ENCODE data around the gene SYT7.

SYT7 gene

GRCh38 chr11:61599968-61600710, 19.3 kb upstream of the SYT7 start:
- Mint-ChIP-seq H3K4me1 (no peaks in the 10 kb centered on the region), H3K9me3 (no peaks in the 10 kb centered on the region), H3K27ac (no peak overlapping the region), H3K4me3 (no peak overlapping the region), H3K27me3 (peaks cover 61% of the 10 kb centered on the region), H3K36me3 (no peaks in the 10 kb centered on the region)
- DNase-seq: no peak
- CTCF ChIA-PET: interaction anchor here (1.2 kb wide), 1 partner anchor 11 kb away, joined by 3 read pairs; no protein-coding TSS in a partner anchor

DNA sequence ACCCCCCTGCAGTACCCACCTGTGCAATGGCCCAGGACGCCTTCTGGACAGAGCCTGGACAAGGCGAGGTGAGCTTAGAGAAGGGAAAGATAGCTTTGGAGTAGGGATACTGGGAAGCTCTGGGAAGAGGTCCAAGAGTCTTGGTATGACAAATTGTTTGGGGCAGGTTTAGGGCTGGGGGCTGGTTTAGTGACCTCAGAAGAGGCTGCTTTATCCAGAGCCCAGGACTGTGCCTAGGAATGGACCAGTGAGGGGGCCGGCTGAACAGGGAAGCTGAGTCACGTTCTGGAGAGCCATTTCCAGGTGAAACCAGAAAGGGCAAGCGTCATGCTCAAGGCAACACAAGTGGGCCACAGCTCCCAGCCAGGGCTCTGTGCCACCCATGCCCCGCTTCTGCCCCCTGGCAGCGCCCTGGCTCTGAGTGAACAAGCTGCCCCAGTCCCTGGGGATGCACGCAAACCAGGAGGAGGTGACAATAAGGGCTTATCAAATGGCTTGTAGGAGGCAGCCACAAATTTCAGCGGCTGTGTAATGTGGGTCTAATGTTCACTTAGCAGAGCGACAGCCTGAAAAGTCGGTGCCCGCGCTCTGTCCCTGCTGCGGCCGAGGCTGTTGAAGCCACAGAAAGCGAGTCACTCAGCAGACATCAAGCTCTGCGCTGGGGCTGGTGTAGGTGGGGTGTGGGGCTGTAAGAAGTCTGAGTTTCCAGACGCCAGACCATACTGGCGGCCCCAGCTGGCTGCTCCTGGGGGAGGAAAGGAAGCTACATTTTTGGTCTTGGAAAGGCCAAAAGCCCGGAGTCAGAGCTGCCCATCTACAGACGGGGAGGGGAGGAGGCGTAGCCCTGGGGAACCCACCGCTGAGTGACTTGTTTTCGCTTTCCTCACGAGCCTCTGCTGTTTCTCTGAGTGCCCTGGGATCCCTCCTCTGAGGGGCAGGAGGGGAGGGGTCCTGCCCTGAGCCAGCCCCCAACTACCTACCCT, 18.3 kb upstream of the SYT7 start:
- peaks cover 65% of the 10 kb centered on the region for H3K27me3 Mint-ChIP-seq
- no peak for DNase-seq
- no peaks in the 10 kb centered on the region for H3K36me3 Mint-ChIP-seq
- no peaks in the 10 kb centered on the region for H3K9me3 Mint-ChIP-seq
- no peaks in the 10 kb centered on the region for H3K4me1 Mint-ChIP-seq
- no peak overlapping the region for H3K27ac Mint-ChIP-seq
- no peak overlapping the region for H3K4me3 Mint-ChIP-seq
- CTCF ChIA-PET: interaction anchor here (1.2 to 1.3 kb wide), 2 partner anchors 12 to 18 kb away, joined by 3 read pairs; partner anchors contain the start of gene SYT7

GRCh38 chr11:61598374-61598773, 17.5 kb upstream of the SYT7 start:
- Mint-ChIP-seq H3K27ac (no peak overlapping the region), H3K36me3 (no peaks in the 10 kb centered on the region)

DNA sequence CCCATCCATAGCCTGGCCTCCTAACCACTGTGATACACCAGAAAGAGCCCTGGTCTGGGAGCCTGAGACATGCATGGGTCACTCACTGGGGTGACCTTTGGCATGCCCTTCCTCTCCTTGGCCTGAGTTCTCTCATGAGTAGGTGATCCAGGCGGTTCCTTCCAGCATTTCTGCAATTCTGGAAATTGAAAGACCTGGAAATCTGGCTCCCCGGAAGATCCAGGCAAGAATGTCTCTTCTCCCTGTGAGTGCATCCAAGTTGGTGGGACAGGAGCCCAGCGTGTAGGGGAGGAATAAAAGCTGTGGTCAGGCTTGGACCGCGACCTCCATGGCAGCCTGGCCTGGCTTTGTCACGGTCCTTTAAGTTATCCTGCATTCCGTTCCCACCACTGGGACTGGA, 16.1 kb upstream of the SYT7 start:
- no peak for DNase-seq
- Mint-ChIP-seq H3K36me3 (no peaks in the 10 kb centered on the region), H3K4me3 (no peak overlapping the region), H3K27ac (no peak overlapping the region), H3K9me3 (no peaks in the 10 kb centered on the region), H3K27me3 (peaks cover 70% of the 10 kb centered on the region), H3K4me1 (no peaks in the 10 kb centered on the region)
- CTCF ChIA-PET: no interaction called here

More at GRCh38 chr11:61598374-61598773, 17.5 kb upstream of the SYT7 start:
- CTCF ChIA-PET: interaction anchor here (1.3 kb wide), 1 partner anchor 17 kb away, joined by 3 read pairs; the partner anchor contains the start of gene SYT7
- Mint-ChIP-seq H3K4me1 (no peaks in the 10 kb centered on the region), H3K27me3 (peaks cover 67% of the 10 kb centered on the region), H3K9me3 (no peaks in the 10 kb centered on the region), H3K4me3 (no peak overlapping the region)
- DNase-seq: no peak

DNA sequence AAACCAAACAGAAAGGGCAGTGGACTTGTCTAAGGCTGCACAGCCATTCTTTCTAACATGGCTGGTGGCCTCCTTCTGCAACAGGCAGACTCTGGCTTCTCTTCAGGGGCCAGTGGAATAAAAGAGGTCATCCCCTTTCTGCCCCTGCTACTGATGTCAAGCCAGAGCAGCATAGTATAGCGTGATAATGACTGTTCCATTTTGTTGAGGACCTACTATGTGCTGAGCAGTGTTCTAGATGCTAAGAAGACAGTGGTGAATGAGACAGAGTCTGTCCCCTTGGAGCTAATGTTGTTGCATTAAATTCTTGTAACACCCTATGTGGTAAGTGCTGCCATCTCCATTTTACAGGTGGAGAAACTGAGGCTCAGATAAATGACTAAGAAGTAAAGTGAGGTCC, 15.7 kb upstream of the SYT7 start:
- no peaks in the 10 kb centered on the region for H3K9me3 Mint-ChIP-seq
- no peaks in the 10 kb centered on the region for H3K4me1 Mint-ChIP-seq
- CTCF ChIA-PET: no interaction called here
- no peak overlapping the region for H3K27ac Mint-ChIP-seq
- H3K27me3 Mint-ChIP-seq: peaks cover 71% of the 10 kb centered on the region
- H3K4me3 Mint-ChIP-seq: no peak overlapping the region
- no peak for DNase-seq
- H3K36me3 Mint-ChIP-seq: no peaks in the 10 kb centered on the region

GRCh38 chr11:61594907-61595257, 14.0 kb upstream of the SYT7 start:
- Mint-ChIP-seq H3K4me3 (no peak overlapping the region), H3K27me3 (peaks cover 77% of the 10 kb centered on the region), H3K36me3 (no peaks in the 10 kb centered on the region), H3K27ac (no peak overlapping the region), H3K9me3 (no peaks in the 10 kb centered on the region), H3K4me1 (no peaks in the 10 kb centered on the region)
- CTCF ChIA-PET: no interaction called here
- no peak for DNase-seq

- CTCF ChIA-PET: no interaction called here
- Mint-ChIP-seq H3K9me3 (no peaks in the 10 kb centered on the region), H3K4me3 (no peak overlapping the region), H3K36me3 (no peaks in the 10 kb centered on the region), H3K27me3 (peaks cover 77% of the 10 kb centered on the region), H3K4me1 (peaks cover 10% of the 10 kb centered on the region), H3K27ac (no peak overlapping the region)
- DNase-seq: no peak
These were observed 12.3 kb upstream of the SYT7 start for GRCh38 chr11:61593151-61593550.

DNA sequence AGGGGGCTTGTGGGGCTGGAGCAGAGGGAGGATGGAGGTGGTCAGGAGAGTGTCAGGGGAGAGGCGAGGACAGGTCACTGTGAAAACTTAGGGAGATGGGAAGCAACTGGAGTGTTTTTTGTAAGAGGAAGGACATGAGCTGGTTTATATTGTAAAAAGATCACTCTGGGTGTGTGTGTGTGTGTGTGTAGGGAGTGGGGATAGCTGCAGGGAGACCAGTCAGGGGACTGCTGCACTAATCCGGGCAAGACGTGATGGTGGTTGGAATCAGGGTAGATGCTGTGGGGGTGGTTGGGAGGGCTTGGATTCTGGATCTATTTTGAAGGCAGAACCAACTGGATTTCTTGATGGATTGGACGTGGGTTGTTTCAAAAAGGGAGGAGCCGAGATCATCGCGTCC, 11.3 kb upstream of the SYT7 start:
- H3K36me3 Mint-ChIP-seq: no peaks in the 10 kb centered on the region
- CTCF ChIA-PET: no interaction called here
- peaks cover 77% of the 10 kb centered on the region for H3K27me3 Mint-ChIP-seq
- H3K4me1 Mint-ChIP-seq: peaks cover 14% of the 10 kb centered on the region
- DNase-seq: no peak
- no peak overlapping the region for H3K27ac Mint-ChIP-seq
- no peak overlapping the region for H3K4me3 Mint-ChIP-seq
- no peaks in the 10 kb centered on the region for H3K9me3 Mint-ChIP-seq

DNA sequence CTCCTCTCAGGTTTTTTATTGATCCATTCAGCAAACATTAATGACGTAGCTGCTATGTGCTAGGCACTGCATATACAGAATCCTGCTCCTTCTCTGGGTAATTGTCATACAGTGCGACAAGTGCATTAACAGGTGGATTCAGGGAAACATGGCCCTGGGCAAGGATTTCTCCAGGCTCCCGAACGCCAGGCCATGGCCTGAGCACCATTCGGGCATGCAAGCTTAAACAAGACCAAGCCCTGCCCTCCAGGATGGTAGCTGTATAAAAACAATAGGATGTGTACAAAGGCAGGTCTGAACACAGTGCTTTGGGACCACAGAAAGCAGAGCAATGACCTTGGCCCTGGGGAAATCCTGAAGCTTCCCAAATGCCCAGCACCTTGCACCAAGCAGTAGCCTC, 9.1 kb upstream of the SYT7 start:
- Mint-ChIP-seq H3K27ac (no peak overlapping the region), H3K4me1 (peaks cover 14% of the 10 kb centered on the region), H3K36me3 (no peaks in the 10 kb centered on the region), H3K4me3 (no peak overlapping the region), H3K27me3 (peaks cover 83% of the 10 kb centered on the region), H3K9me3 (no peaks in the 10 kb centered on the region)
- CTCF ChIA-PET: interaction anchor here (0.8 kb wide), 1 partner anchor 37 kb away, joined by 3 read pairs; no protein-coding TSS in a partner anchor
- no peak for DNase-seq

DNA sequence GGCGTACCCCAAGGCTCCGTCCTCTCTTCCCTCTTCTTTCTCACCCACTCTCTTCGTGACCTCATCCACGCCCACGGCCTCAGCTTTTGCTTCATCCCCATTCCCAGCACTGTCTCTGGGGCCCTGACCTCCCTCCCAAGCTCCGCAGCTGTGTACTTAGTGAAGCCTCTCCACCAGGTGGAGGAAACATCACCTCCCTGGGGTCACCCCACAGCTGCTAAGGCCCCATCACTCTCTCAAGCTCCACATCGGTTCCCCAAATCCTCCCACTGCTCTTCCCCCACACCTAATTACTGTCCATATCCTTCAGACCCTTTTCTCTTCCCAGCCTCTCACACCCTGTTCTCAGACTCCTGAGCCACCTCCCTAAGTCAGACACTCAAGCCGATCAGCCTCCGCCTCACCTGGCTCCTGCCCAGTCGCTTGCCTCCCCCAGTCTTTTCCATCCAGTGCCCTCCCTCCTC, 7.9 kb upstream of the SYT7 start:
- Mint-ChIP-seq H3K27me3 (peaks cover 86% of the 10 kb centered on the region), H3K4me1 (peaks cover 14% of the 10 kb centered on the region), H3K36me3 (no peaks in the 10 kb centered on the region), H3K27ac (no peak overlapping the region), H3K4me3 (no peak overlapping the region), H3K9me3 (no peaks in the 10 kb centered on the region)
- DNase-seq: no peak
- CTCF ChIA-PET: interaction anchor here (0.8 to 1.2 kb wide), 2 partner anchors 53 to 145 kb away, joined by 4 read pairs; no protein-coding TSS in a partner anchor

- DNase-seq: peak; percentile 63
- H3K27ac Mint-ChIP-seq: no peak overlapping the region
- H3K4me3 Mint-ChIP-seq: peak overlapping the region; percentile 21
- CTCF ChIA-PET: interaction anchor here (0.8 to 1.2 kb wide), 2 partner anchors 53 to 146 kb away, joined by 4 read pairs; no protein-coding TSS in a partner anchor
- H3K4me1 Mint-ChIP-seq: peaks cover 14% of the 10 kb centered on the region
- H3K9me3 Mint-ChIP-seq: no peaks in the 10 kb centered on the region
- peaks cover 92% of the 10 kb centered on the region for H3K27me3 Mint-ChIP-seq
- H3K36me3 Mint-ChIP-seq: no peaks in the 10 kb centered on the region
These were observed 7.3 kb upstream of the SYT7 start for GRCh38 chr11:61587951-61588727.

- CTCF ChIA-PET: interaction anchor here (1.2 kb wide), 1 partner anchor 146 kb away, joined by 4 read pairs; no protein-coding TSS in a partner anchor
- Mint-ChIP-seq H3K27ac (no peak overlapping the region), H3K4me3 (no peak overlapping the region), H3K27me3 (peaks cover 96% of the 10 kb centered on the region), H3K36me3 (no peaks in the 10 kb centered on the region), H3K4me1 (peaks cover 14% of the 10 kb centered on the region), H3K9me3 (no peaks in the 10 kb centered on the region)
- peak; percentile 35 for DNase-seq
These were observed 6.7 kb upstream of the SYT7 start for GRCh38 chr11:61587541-61587941.

DNA sequence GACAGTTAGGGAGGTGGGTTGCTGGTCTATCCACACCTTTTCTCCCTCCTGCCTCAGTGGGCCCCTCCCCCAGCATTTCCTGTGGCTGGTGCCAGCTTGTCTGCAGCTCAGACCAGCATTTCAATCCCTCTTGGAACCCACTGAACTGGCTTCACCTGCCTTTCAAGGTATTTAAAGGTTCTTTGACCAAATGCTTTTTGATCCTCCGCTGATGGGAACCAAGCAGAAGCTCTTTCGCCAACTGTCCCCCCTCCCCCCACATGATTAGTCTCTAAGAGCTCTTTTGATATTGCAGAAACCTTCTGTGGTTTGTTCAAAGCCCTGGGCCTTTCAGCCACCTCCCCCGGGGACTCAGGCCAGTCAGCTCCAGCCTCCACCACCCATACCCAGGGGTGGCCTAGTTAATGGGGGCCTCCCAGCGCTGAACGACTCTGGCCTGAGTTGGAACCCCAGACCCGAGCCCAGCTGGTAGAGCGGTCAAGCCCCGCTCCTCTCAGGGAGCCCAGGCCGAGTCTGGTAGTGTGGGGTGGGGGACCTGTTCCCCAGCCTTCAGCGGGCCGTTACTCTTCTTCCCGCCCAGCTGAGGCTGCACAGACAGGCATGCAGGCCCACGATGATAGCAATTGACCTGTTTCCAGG, 6.0 kb upstream of the SYT7 start:
- no peak for DNase-seq
- Mint-ChIP-seq H3K27me3 (peaks cover 96% of the 10 kb centered on the region), H3K4me1 (peaks cover 15% of the 10 kb centered on the region), H3K27ac (no peak overlapping the region), H3K9me3 (no peaks in the 10 kb centered on the region), H3K36me3 (no peaks in the 10 kb centered on the region), H3K4me3 (no peak overlapping the region)
- CTCF ChIA-PET: no interaction called here

Measured in activated naive CD4-positive, alpha-beta T cell treated with anti-CD3 and anti-CD28 coated beads, Interleukin-2, amount 10 ng/mL, durations not matched to agents 7 days and 5 days (primary cell).